ENCODE data around the gene CDKN2B-AS1.
A peak's percentile ranks its signal among the peaks of the same experiment; 100 is the strongest.

CDKN2B-AS1 gene

GRCh38 chr9:21996858-21997257 is 2.3 kb downstream of the CDKN2B-AS1 start:
- no peak for DNase-seq (ENCODE audit: low spot score)
- no peak for TF ChIP-seq CTCF (IDR thresholded peaks at IDR 0.05)
- H3K4me3 ChIP-seq: no peak overlapping the region
- no peak overlapping the region for H3K27ac ChIP-seq

- TF ChIP-seq CTCF (IDR thresholded peaks at IDR 0.05): no peak
- DNase-seq (ENCODE audit: low spot score): no peak
- no peak overlapping the region for H3K4me3 ChIP-seq
- no peak overlapping the region for H3K27ac ChIP-seq
Measured at GRCh38 chr9:21997480-21997879, 2.9 kb downstream of the CDKN2B-AS1 start.

- Histone ChIP-seq H3K27ac (no peak overlapping the region), H3K4me3 (no peak overlapping the region)
- DNase-seq (ENCODE audit: low spot score): no peak
- no peak for TF ChIP-seq CTCF (IDR thresholded peaks at IDR 0.05)
Measured at GRCh38 chr9:21998026-21998425, 3.4 kb downstream of the CDKN2B-AS1 start.

GRCh38 chr9:22002038-22002437 is 7.4 kb downstream of the CDKN2B-AS1 start:
- DNase-seq (ENCODE audit: low spot score): no peak
- H3K27ac ChIP-seq: no peak overlapping the region
- no peak for TF ChIP-seq CTCF (IDR thresholded peaks at IDR 0.05)
- no peak overlapping the region for H3K4me3 ChIP-seq

GRCh38 chr9:22005021-22005701 is 10.6 kb downstream of the CDKN2B-AS1 start:
- Histone ChIP-seq H3K4me3 (no peak overlapping the region), H3K27ac (no peak overlapping the region)
- DNase-seq (ENCODE audit: low spot score): no peak
- no peak for TF ChIP-seq CTCF (IDR thresholded peaks at IDR 0.05)

GRCh38 chr9:22005702-22006606 is 11.4 kb downstream of the CDKN2B-AS1 start:
- H3K27ac ChIP-seq: no peak overlapping the region
- no peak for DNase-seq (ENCODE audit: low spot score)
- no peak for TF ChIP-seq CTCF (IDR thresholded peaks at IDR 0.05)
- no peak overlapping the region for H3K4me3 ChIP-seq

- Histone ChIP-seq H3K27ac (peak overlapping the region; percentile 90 to 95), H3K4me3 (peak overlapping the region; percentile 73)
- no peak for TF ChIP-seq CTCF (IDR thresholded peaks at IDR 0.05)
- DNase-seq (ENCODE audit: low spot score): no peak
Measured at GRCh38 chr9:22008384-22008716, 13.8 kb downstream of the CDKN2B-AS1 start.

Data from coronary artery (tissue), 2 donors.